ENCODE results near the gene SLC9A9.
"Not testable (repeated sequence)": the region's sequence is repeated elsewhere in the genome, so short reads cannot be mapped to it uniquely, and the experiment has no call there.

The SLC9A9 gene

DNA sequence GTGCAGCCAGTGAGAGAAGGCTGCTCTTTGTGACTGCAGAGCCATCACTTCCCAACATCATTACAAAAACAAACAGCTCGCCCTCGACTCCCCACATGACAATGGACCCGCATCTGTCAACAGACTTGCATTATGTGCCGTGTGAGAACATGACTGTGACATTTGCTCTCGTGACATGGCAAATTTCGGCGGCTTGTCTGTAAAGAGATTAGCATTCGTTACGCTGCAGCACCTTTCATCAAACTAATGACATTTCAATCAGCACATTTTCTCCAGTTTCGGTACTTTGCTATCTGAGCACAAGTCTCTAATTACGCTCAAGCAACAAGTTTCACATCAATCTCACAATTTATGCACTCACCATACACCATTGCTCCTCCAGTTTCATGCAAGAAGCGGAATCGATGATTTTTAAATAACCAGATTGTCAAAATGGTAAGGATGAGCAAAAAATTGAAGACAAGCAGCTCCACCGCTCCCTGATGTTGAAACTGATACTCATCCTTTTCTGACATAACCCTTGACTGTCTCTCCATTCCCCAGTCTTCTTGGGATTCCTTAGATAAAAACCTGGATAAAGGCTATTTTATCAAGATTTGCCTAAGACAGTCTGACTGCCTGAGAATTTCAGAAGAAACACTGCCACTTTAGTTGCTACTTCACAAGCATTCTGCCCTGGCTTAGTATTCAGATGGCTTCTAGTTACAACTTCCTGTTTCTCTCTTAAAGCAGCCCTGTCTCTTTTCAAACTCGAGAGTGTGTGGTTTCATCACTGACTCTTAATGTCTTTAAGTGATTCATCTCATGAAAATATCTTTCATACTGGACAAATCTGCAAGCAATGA, at the start of gene SLC9A9:
SLC9A9 (minus strand) TSS at position 682 of the 845 bp plus-strand sequence; CDS start at position 536, 146 bp downstream.
- peak; percentile 60 for DNase-seq

GRCh38 chr3:143897576-143898295, 49.5 kb upstream of the SLC9A9 start:
- DNase-seq = no peak

GRCh38 chr3:143896486-143896885, 48.2 kb upstream of the SLC9A9 start:
- no peak for DNase-seq

GRCh38 chr3:143895805-143896204, 47.5 kb upstream of the SLC9A9 start:
- DNase-seq = no peak

- no peak for DNase-seq
Observed at GRCh38 chr3:143888846-143889245, 40.6 kb upstream of the SLC9A9 start.

DNA sequence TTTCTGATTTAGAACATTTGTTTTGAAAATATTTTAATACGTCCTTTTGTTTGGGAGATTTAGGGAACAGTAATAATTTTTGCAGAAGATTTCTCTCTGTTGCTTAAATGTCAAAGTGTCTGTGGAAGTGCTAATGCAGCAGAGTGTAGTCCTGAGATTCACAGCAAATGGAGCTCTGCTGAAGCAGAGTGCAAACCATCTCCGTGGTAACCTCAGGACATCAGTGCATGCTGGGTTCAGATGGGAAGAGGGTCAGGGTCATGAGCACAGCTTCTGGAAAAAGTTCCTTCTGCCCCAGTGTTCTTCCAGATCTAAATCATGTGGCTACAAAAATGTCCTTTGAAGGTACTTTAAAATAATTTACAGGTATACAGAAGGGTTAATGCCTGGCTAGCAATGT, 39.9 kb upstream of the SLC9A9 start:
- no peak for DNase-seq

DNA sequence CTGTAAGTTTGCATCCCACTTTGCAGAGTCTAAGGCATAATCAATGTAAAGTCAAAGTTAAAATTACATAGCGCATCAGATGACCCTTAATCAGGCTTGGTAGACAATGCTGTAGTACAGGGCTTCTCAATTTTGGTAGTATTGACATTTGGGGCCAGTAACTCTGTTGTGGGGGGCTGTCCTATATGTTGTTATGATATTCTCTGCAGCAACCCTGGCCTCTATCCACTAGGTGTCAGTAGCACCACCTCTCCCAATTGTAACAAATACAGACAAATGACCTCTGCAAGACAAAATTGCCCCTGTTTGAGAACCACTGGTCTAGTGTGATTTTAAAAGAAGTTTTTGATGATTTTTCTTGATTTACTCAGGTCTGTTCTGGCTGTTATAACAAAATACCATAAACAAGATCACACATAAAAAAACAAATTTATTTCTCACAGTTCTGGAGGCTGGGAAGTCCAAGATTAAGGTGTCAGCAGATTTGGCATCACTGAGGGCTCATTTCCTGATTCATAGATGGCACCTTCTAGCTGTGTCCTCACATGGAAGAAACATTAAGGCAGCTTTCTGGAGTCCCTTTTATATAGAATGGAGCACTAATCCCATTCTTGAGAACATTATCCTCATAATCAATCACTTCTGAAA, 37.6 kb upstream of the SLC9A9 start:
- DNase-seq = no peak

GRCh38 chr3:143884861-143885260, 36.6 kb upstream of the SLC9A9 start:
- no peak for DNase-seq

DNA sequence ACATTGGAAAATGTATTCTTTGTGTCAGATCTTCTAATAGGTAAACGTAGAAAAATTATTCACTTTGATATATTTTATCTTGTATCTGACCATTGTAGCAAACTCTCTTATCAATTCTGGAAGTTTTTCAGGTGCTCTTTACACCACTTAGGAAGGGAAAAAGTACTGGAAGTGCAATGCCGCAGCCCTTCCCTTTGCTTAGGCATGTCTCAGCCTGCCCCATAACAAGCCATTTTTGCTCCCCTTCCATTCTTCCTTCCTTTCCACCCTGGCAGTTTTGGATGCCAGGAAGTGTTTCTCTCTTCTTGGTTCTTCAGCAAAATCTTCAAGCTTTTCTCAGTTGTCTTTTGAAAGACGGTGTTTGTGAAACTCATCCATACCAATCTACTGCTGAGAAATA, 34.9 kb upstream of the SLC9A9 start:
- no peak for DNase-seq

DNA sequence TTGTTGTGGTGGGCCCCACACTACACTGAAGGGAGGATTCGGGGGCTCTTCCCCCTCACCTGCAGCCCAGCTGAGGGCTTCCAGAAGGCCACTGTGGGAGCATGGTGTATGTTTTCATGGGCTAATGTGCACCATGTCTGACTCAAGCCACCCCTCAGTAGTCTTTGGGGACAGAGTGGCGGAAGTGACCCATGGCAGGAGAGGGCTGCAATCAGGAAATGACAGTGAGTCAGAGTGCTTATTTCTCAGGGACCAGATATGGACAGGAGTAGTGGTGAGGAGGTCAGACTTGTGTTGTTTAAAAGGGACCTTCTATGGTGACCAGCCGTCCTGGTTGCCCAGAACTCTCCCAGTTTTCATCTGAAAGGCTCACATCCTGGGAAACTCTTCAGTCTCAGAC, 32.8 kb upstream of the SLC9A9 start:
- no peak for DNase-seq

DNA sequence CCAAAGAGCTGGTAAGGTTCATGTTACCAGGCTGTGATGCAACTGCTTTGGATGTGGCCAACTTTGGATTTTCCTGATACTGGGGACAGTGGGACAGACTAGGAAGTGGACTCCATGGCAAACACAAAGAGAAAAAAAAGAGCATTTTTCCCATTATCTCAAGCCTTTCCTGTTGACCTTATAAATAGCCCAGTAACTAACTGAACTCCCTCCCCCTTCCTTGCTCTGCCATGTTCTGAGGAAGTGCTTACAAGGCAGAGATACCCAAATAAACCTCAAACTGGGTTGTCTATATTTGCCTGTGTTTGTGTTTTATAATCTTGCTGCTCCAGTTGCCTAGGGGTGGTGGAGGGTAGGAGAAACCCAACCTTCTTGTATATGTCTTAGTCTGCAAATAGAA, 27.3 kb upstream of the SLC9A9 start:
- DNase-seq = no peak

- not testable (repeated sequence) for DNase-seq
Observed at GRCh38 chr3:143873553-143873952, 25.3 kb upstream of the SLC9A9 start.

DNA sequence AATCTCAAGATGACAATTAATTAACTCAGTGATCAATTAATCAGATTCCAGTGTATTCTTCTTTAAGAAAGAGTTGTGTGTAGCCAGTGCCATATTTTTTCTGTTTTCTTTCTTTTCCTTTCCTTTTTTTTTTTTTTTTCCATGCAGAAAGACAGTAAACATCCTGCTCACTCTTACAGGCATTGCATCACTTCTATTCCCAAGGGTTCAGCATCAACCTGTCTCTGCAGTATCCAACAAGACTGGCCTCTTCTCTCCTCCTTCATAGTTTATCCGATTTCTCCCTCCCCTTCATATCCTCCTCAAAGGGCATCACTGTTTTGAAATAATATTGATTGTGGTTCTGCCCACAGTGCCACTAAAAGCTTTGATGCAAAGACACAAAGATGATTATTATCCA, 17.0 kb upstream of the SLC9A9 start:
- no peak for DNase-seq

DNA sequence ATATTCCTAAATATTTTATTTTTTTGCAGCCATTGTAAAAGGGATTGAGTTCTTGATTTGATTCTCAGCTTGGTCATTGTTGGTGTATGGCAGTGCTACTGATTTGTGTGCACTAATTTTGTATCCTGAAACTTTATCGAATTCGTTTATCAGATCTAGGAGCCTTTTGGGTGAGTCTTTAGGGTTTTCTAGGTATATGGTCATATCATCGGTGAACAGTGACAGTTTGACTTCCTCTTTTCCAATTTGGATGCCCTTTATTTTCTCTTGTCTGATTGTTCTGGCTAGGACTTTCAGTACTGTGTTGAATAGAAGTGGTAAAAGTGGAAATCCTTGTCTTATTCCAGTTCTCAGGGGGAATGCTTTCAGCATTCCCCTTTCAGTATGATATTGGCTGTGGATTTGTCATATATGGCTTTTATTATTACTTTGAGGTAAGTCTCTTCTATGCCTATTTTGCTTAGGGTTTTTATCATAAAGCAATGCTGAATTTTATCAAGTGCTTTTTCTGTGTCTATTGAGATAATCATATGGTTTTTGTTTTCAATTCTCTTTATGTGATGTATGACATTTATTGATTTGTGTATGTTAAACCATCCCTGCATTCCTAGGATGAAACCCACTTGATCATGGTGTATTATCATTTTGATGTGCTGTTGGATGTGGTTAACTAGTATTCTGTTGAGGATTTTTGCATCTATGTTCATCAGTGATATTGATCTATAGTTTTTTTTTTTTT, 11.4 kb upstream of the SLC9A9 start:
- no peak for DNase-seq

GRCh38 chr3:143856252-143856970, 8.1 kb upstream of the SLC9A9 start:
- no peak for DNase-seq

- no peak for DNase-seq
Observed at GRCh38 chr3:143855183-143855582, 6.9 kb upstream of the SLC9A9 start.

DNA sequence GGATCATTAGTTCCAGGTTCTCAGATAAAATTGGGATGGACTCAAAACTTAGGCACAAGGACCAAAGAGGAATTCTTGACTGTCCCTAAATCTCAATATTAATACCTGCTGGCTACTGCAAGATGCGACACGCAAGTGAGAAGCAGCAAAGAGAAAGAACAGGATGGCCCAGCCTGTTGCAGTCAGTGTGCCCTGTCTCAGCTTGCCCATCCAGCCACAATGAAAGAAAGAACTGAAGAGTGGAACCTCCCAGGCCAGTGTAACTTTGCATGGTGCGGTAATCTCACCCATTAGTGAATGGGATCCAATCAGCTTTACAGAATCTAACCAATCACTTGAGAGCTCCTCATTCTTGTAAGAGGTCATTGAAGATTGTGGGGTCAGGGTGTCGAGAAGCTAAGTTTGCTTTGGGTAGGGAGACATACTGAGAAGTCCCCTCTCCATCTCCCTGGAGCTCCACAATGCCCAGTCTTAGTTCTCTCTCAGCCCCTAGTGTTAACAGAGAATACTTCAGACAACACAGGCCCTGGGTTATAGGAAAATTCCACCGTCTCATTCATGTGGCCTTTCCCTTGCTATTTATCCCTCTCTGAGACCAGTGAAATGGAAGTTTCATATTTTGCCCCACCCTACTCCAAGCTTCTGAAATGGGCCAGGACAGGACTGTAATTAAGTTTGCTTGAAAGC, 3.2 kb upstream of the SLC9A9 start:
- no peak for DNase-seq

- DNase-seq = no peak
Observed at GRCh38 chr3:143850877-143851276, 2.6 kb upstream of the SLC9A9 start.

DNA sequence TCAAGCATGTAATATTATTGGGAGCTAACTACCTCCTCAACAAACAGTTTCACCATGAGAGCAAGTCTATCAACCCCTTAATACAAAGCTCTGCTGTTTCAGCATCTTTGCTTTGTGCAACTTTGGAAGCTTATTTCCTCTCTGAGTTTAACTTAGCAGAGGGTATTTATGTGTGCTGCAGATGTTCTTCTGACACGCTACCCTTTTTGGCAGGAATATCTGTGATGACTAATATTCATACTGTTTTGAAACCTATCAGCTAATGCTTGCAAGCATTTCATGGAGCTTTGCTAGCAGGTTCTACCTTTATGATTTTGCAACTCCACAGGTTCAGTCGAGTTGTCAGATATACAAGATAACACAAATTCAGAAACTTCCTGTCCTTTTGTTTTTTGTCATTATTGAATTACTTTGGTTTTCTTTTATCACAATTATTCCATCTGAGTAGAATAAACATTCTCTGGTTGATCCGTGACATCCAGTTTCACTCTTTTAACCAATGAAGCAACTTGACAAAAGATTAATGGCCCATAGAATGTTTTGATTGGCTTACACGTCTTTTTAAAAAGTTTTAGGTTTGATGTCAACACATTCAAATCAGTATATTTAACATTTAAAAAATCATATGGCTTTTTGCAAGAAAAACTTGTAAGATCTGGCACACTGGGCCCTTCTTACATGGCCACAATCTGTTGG, 1.7 kb upstream of the SLC9A9 start:
- DNase-seq = peak; percentile 68

- no peak for DNase-seq
Observed at GRCh38 chr3:143848704-143849103, 436 bp upstream of the SLC9A9 start.

DNA sequence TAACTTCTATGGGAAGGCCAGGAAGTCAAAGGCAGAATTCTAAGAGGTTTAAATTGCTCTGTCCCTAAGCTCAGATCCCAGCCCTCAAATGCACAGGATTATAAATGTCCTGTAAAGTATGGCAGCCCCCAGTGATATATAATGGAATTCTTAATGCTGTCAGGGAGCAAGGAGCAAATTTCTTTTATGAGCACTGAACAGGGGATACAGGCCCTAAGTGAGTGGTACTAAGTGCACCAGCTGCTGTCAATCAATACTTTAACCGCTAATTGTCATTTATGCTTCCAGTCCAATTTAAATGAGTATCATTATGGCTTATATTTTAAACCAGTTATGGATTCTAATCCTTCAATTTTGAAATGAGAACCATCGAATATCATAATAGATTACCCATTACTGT, 4.7 kb downstream of the SLC9A9 start:
- no peak for DNase-seq
